SKM-1 treated with dmso at 0.1 percent for 144 hours (cell line): Measurements from ENCODE around the gene HSPB9.

Experiments
- DNase-seq: peaks from one replicate; lab custom pipeline; 2025; ENCODE audit not compliant: unreplicated experiment; lab: John Stamatoyannopoulos, UW

Gene HSPB9, protein sequence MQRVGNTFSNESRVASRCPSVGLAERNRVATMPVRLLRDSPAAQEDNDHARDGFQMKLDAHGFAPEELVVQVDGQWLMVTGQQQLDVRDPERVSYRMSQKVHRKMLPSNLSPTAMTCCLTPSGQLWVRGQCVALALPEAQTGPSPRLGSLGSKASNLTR

DNA sequence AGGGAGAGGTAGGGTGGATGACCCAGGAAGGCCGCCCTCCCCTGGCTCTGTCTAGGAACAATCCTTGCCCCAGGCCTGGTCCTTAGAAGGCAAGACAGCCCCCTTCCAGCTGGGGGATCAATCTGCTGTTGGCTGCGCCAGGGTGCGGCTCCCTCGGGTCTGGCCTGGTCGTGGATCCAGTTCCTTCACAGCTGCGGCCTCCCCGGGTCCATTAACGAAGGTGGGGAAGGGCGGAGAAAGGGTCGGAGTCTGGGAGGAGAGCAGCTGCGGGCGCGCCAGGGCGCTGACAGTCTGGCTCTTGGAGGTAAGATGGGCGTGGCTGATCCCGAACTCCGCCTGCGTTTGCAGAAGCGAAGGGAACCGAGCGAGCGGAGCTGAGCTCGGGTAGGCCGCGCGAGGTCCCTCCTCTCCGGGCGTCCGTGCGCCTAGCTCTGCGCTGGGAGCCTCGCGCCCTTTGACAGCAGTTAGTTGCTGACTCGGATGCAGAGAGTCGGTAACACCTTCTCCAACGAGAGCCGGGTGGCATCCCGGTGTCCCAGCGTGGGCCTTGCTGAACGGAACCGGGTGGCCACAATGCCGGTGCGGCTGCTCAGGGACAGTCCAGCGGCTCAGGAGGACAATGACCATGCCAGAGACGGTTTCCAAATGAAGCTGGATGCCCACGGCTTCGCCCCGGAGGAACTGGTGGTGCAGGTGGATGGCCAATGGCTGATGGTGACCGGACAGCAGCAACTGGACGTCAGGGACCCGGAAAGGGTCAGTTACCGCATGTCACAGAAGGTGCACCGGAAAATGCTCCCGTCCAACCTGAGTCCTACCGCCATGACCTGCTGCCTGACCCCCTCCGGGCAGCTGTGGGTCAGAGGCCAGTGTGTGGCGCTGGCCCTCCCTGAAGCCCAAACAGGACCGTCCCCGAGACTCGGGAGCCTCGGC, at the start of gene HSPB9:
Gene HSPB9 (plus strand): TSS at position 434 of the 933 bp plus-strand sequence. CDS start 47 bp downstream, at position 481.
- DNase-seq = no peak

GRCh38 chr17:42075789-42076188, 46.8 kb upstream of the HSPB9 start:
- no peak for DNase-seq

DNA sequence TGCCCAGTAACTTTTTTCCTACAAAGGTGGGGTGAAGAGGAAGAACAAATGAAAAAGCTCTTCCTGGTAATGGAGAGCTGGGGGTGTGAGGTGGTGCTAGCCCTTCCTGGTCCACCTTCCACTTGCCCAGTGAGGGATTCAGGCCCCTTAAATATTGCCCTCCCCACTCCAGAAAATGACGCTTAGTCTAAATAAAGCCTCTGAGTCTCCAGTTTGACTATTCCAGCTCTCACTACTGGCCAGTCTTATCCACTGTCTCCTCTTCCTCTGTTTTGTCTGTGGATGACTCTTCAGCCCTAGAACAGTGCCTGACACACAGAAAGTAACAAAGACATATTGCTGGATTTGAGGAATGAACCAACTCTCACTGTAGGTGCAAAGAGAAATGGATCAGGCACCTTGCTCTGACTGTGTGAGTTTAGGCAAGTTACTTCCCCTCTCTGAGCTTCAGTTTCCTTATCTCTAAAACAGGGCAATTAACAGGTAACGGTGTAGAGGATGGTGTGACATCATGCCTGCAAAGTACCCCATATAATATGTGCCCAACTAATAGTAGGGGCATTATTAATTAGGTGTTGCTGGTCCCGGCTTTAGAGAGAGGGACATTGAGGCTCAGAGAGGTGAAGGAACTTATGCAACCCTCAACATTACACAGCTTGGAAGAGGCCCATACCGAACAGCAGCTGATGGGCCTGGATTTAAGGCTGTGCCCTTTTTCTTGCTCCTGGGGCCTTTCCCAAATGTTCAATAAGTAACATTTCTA, 45.6 kb upstream of the HSPB9 start:
- DNase-seq = no peak

DNA sequence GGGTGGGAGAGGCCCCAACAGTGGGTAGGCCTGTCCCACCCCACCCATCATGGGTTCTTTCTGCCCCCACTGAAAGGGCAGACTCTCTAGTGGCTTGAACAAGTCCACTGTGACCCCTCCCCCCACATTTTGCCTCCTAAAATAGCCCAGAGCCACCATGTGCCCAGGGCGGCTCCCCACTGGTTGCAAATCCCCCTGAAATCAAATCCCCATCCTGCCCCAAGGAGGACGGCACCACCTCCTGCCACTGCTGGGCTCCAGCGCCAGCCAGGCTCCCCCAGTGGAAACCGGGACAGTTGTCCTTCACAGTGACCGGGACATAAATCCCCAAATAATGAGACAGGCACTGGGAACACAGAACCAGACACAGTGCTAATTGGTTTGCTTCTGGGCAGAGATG, 44.8 kb upstream of the HSPB9 start:
- no peak for DNase-seq

GRCh38 chr17:42078396-42079043, 44.1 kb upstream of the HSPB9 start:
- no peak for DNase-seq

- DNase-seq = no peak
These were observed 43.1 kb upstream of the HSPB9 start for GRCh38 chr17:42079541-42079940.

- no peak for DNase-seq
These were observed 41.0 kb upstream of the HSPB9 start for GRCh38 chr17:42081516-42082129.

DNA sequence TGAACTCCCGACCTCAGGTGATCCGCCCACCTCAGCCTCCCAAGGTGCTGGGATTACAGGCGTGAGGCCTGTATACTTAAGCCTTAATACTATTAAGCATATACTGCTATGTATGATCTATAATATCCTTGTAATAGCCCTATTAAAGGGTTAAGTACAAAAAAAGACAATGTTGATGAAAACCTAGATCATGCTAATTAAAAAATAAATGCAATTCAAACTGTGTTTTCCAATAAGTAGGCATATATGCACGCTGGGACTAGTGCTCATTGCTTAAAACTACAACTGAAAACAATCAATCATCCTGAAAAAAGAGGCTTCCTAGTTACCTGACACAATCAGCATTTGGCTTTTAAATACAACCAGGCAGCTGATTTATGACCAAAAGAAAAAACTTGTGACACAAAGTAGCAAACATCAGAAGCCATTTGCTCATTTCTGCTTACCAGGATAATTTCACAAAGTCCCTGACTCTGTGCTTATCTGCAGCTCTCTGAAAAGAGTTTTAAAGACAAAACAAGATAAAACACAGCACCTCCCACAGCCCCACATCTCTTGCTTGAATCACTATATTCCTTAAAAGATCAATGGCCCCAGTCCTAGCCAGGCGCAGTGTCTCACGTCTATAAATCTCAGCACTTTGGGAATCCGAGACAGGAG, 35.4 kb upstream of the HSPB9 start:
- DNase-seq = no peak

DNA sequence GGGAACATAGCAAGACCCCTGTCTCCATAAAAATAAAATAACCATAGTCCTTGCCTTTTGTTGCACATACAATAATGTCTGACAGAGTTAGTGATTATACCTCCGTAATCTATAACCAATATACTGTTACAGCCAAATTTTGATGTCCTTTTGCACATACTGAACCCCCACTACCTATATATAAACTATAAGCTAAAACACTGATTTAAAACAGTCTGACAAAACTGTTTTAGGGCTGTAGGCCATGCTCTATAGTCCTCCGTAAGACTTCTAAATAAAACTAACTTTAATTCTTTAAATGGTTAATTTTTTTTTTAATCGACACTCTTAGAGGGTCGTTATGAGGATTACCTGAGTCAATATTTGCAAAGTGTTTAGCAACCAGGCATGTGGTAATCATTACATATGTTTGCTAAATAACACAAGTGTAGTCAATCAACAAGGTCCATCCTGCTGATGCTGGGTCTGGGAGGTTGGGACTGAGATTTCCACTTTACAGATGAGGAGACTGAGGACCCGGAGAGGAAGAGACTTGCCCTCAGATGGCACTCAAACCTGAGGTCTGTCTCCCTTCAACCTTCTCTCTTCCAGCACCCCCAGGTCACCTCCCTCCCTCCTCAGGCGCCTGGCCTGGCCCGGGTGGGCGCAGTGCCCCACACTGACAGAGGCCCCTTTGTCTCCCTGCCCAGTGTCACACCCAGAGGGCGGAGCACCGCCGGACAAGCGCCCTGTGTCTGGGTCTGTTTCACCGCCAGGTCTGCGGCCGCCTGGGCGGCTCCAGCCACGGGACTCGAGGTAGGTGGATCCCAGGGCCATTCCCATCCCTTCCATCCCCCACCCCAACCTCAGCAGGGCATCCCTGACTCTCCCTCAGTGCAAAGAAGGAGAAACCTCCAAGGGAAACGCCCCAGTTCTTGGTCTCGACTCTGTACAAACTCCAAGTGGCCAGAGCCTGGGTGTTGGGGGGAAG, 34.6 kb upstream of the HSPB9 start:
- no peak for DNase-seq

DNA sequence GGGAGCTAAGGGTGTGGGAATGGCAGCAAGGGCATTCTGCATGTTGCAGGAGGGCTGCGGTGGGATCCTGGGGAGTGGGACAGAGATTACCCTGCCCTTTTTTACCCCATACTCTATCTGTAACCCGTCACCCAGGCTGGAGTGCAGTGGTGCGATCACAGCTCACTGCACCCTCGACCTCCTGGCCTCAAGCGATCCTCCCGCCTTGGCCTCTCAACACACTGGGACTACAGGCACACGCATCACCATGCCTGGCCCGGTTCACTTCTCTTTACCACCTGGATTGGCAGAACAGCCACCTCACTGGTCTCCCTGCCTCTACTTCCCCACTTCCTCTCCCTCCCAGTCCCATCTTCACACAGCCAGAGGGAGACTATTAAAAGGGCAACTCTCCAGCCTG, 33.9 kb upstream of the HSPB9 start:
- no peak for DNase-seq

- DNase-seq = no peak
These were observed 31.4 kb upstream of the HSPB9 start for GRCh38 chr17:42090964-42091790.

DNA sequence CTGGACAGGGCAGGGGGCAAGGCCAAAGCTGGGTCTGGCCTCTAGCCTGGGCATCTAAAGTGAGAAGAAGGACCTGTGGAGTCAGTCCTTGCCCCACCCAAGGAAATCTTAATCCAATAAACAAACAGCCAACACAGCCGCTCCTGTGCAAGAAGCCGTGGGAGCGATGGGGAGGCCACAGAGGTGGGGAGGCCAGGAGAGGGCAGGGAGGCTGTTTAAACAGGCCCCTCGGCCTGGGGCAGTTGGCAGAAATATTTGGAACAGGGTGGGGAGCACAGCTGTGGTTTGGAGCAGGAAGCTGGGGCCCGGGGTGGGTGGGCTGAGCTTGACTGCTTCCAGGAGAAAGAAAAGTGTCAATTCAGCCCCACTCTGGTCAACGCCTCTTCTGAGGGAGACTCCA, 29.7 kb upstream of the HSPB9 start:
- no peak for DNase-seq

- no peak for DNase-seq
These were observed 28.1 kb upstream of the HSPB9 start for GRCh38 chr17:42094375-42095069.

- DNase-seq = no peak
These were observed 26.1 kb upstream of the HSPB9 start for GRCh38 chr17:42096360-42097111.

- DNase-seq = no peak
These were observed 24.6 kb upstream of the HSPB9 start, which contains the start of gene ZNF385C for GRCh38 chr17:42097691-42098631. Gene ZNF385C, minus strand, starts transcription at chr17:42098473. Its CDS starts 35,417 bp downstream, at chr17:42063056.
